ENCODE data around the gene HECW1.
A peak's percentile ranks its signal among the peaks of the same experiment; 100 is the strongest.

Gene HECW1

DNA sequence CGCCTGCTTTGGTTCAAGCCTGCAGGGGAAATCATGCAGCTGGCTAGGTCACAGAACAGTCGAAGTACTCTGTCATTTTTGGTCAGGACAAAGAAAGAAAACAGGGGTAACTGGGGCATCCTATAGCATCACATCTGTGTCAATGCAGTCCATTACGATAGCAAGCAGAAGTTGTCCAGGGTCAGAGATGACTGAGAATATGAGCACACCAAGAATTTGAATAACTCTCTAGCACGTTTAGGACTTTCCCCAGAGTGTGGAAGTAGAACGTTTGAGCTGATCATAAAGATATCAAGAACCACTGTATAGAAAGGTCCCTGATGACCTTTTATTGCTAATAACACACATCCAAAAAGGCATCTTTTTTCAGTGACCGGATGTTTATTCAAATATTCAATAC, 12.7 kb upstream of the HECW1 start:
- in situ Hi-C loops (cut with MboI; ENCODE audit: low sequenced_read_pairs): no loop called here
- H3K4me3 ChIP-seq: no peak overlapping the region
- no peaks in the 10 kb centered on the region for H3K36me3 ChIP-seq (replicated peaks)
- H3K9me3 ChIP-seq: no peaks in the 10 kb centered on the region
- no peaks in the 10 kb centered on the region for H3K4me1 ChIP-seq
- DNase-seq (ENCODE audit: low spot score in 2 of 2): no peak
- H3K27me3 ChIP-seq (ENCODE audit: low read depth): no peaks in the 10 kb centered on the region

DNA sequence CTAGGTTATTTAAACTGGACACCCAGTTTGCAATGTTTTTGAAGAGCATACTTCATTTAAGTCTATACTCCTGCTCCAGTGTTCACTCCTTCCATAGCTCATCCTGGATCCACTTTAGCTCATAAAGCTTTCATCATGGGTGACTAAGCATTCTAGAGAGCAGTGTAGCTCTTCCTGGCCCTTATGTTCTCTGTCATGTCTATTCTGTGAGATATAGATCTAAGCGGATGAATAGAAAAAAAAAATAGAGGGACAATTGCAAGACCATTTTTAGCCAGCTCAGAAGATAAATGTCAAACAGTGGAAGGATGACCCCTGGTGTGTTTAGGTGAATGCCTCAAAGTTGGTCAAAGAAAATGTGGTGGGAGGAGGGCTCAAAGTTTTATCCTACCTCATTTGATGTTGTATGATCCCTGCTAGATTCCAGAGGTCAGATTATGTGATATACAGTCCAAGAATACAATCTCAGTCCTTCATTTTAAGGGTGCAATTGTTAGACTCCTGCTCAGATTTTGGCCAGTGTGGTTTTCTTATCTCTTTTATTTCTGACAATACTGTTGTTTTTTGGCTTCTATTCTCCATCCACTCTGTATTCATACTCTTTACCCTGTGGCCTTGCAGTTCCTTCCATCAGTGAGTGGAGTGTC, 7.5 kb upstream of the HECW1 start:
- H3K9me3 ChIP-seq: no peaks in the 10 kb centered on the region
- H3K27me3 ChIP-seq (ENCODE audit: low read depth): peaks cover 12% of the 10 kb centered on the region; the same call in 1 of the 2 replicates
- H3K36me3 ChIP-seq (replicated peaks): no peaks in the 10 kb centered on the region
- no peak for DNase-seq (ENCODE audit: low spot score in 2 of 2)
- H3K4me1 ChIP-seq: no peaks in the 10 kb centered on the region
- in situ Hi-C loops (cut with MboI; ENCODE audit: low sequenced_read_pairs): no loop called here
- H3K4me3 ChIP-seq: no peak overlapping the region

DNA sequence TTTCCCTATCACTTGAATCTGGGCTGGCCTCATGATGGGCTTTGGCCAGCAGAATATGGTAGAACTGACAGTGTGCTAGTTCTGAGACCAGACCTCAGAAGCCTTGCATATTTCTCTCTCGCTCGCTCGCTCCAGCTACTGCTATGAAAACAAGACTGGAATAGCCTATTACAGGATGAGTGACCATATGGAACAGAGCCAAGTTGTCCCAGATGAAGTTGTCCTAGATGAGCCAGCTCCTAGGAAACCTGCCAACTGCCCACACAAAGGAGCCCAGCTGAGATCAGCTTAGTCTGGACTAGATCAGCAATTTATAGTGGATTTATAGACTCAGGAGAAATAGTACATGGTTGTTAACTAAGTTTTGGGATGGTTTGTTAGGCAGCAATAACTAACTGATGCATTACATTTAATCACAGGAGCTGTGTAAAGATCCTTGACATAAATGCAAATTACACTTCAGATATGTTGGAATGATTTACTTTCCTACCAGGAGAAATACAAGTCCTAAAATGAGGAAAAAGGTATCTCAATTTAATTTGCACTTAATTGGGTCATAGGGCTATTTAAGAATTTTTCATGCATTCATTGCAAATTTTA, 6.8 kb upstream of the HECW1 start:
- in situ Hi-C loops (cut with MboI; ENCODE audit: low sequenced_read_pairs): no loop called here
- Histone ChIP-seq H3K36me3 (replicated peaks) (no peaks in the 10 kb centered on the region), H3K27me3 (ENCODE audit: low read depth) (peaks cover 12% of the 10 kb centered on the region; the same call in 1 of the 2 replicates), H3K4me3 (no peak overlapping the region), H3K4me1 (no peaks in the 10 kb centered on the region), H3K9me3 (no peaks in the 10 kb centered on the region)
- no peak for DNase-seq (ENCODE audit: low spot score in 2 of 2)

DNA sequence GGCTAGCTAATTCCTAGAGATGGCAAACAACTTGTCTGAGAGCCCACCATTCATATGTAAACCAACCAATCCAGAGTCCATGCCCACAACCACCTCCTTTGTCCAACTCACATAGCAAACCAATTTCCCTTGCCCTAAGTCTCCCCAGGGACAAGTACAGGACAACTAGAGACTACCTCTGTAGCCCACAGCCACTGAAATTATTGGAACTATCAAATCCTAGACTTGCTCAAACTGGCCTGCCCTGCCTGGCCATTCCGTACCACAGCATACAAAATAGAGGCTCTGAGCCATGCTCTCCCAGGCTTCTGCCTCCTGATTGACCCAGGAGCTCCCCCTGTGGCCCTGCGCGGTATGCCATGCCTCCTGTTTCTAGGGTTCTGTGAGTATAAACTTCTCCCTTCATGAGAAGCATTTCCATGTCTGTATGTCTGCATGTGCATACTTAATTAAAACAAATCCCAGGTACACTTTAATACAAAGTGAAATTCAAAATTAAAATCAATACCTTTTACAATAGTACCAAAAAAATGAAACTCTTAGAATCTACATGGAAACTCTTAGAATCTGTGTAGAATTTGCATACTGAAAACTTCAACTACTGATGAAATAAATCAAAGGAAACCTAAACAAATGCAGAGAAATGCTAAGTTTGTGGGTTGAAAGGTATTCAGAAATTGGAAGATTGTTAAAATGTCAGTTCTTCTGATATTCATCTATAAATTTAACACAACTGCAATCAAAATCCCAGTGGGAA, 4.0 kb upstream of the HECW1 start:
- no peaks in the 10 kb centered on the region for H3K36me3 ChIP-seq (replicated peaks)
- H3K4me1 ChIP-seq: no peaks in the 10 kb centered on the region
- no peak overlapping the region for H3K4me3 ChIP-seq
- H3K27me3 ChIP-seq (ENCODE audit: low read depth): peaks cover 38% of the 10 kb centered on the region
- no peaks in the 10 kb centered on the region for H3K9me3 ChIP-seq
- peak; percentile 42 to 85 for DNase-seq (ENCODE audit: low spot score in 2 of 2)
- in situ Hi-C loops (cut with MboI; ENCODE audit: low sequenced_read_pairs): no loop called here

DNA sequence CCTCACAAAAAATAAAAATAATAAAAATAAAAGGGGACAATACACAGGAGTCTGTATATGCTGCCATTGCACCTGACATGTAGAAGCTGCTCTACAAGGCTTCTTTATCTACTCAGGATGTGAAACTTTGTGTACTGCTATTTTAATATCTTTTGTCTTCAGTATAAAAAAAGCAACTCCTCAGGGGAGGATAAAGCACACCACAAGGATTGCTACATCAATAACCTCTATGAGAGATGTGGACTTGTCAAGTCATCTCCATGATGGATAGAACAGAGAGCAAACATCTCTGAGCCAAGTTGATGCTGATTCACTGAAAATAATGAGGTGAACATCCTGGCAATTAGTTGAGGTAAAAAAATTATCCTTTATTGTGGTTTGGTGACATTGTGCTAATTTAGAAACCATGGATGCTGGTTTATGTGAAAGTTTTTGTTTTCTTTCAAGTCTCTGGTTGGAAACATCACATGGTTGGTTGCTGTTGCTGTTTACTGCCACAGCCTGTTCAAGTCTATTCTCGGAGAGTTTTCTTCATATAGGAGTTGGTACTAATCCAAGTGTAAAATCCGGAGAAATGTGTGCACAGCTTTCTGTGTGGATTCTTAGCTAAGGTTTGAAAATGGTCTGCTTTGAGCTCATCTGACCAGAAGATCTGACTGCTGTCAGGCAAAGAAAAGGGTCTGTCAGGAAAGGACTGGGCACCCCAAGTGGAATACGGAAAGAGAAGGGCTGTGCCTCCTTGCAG, 1.5 kb upstream of the HECW1 start:
- Histone ChIP-seq H3K4me1 (no peaks in the 10 kb centered on the region), H3K36me3 (replicated peaks) (no peaks in the 10 kb centered on the region)

DNA sequence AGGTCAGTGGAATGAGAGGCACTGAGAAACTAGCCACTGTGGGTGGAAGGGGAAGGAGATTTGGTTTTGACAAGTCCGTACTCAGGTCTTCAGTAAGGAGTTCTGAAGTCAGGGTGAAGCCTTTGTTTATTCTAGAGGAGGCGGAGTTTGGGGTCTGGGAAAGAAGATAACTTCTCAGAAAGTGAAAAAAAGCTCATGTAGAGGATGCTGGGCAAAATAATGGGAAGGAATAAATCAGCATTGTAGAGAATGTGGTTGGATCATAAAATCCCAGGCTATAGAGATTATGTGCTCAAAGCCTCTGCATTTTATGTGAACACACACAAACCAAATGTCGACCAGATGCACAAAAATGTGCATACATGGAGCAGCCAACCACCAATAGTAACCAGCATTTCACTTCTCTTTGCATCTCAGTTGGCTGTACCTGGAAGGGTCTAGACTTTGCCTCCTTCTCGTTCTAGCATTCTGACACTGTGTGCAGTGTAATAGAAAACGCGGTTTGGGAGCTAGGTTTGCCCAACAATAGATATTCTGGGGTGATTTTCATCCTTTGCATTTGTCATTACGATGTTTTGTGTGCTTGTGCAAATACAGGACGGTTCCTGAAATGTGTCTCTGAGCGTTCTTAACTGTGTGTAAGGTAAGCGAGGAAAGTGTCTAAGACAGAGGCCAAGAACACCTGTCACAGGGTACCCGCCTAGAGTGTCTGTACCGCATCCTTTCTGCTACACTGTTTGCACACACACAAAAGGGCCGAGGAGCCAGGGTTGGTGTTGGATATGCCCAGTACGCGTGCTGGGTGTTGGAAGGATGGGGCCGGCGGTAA, 603 bp upstream of the HECW1 start:
- DNase-seq (ENCODE audit: low spot score in 2 of 2): no peak
- peaks cover 70% of the 10 kb centered on the region for H3K27me3 ChIP-seq (ENCODE audit: low read depth)
- H3K4me3 ChIP-seq: no peak overlapping the region
- no peaks in the 10 kb centered on the region for H3K36me3 ChIP-seq (replicated peaks)
- in situ Hi-C loops (cut with MboI; ENCODE audit: low sequenced_read_pairs): no loop called here
- no peaks in the 10 kb centered on the region for H3K4me1 ChIP-seq
- H3K9me3 ChIP-seq: no peaks in the 10 kb centered on the region

More for the DNA sequence above, 1.5 kb upstream of the HECW1 start:
- no peaks in the 10 kb centered on the region for H3K9me3 ChIP-seq
- DNase-seq (ENCODE audit: low spot score in 2 of 2): no peak
- in situ Hi-C loops (cut with MboI; ENCODE audit: low sequenced_read_pairs): no loop called here
- peaks cover 62% of the 10 kb centered on the region for H3K27me3 ChIP-seq (ENCODE audit: low read depth)
- no peak overlapping the region for H3K4me3 ChIP-seq

DNA sequence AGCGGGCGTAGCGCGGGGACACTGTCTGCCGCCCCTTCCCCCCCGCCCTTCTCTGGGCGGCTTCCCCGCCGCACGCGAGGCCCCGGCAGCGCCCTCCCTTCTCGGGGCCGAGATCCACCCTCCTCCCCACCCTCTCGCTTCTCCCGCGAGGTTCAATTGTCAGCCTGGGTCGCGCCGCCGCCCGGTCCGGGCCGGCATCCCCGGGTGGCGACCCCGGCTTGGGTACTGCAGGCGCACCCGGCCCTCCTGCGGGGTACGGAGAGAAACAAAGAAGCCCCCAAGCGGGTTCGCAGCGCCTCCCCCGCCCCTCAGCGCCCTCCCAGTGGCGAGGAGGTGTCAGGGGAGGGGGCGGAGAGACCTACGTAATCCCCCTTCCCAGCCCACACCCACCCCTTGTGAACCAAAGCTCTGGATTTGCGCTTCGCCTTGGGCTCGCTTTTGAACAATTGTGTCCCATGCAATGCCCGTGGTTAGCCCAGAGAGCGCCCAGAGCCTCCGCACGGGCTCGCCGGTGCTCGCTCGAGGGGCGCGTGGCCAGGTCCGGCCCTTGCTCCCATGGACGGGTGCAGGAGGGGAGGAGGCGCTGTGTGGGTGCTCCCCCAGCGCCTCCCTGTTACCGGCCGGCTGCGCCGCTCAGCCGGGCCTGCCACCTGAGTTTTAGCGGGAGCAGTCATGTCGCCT, 634 bp downstream of the HECW1 start:
- Histone ChIP-seq H3K36me3 (replicated peaks) (no peaks in the 10 kb centered on the region), H3K4me3 (peak overlapping the region; percentile 26), H3K9me3 (no peaks in the 10 kb centered on the region), H3K4me1 (no peaks in the 10 kb centered on the region), H3K27me3 (ENCODE audit: low read depth) (peaks cover 80% of the 10 kb centered on the region)
- in situ Hi-C loops (cut with MboI; ENCODE audit: low sequenced_read_pairs): no loop called here
- peak; percentile 13 to 28 for DNase-seq (ENCODE audit: low spot score in 2 of 2)

DNA sequence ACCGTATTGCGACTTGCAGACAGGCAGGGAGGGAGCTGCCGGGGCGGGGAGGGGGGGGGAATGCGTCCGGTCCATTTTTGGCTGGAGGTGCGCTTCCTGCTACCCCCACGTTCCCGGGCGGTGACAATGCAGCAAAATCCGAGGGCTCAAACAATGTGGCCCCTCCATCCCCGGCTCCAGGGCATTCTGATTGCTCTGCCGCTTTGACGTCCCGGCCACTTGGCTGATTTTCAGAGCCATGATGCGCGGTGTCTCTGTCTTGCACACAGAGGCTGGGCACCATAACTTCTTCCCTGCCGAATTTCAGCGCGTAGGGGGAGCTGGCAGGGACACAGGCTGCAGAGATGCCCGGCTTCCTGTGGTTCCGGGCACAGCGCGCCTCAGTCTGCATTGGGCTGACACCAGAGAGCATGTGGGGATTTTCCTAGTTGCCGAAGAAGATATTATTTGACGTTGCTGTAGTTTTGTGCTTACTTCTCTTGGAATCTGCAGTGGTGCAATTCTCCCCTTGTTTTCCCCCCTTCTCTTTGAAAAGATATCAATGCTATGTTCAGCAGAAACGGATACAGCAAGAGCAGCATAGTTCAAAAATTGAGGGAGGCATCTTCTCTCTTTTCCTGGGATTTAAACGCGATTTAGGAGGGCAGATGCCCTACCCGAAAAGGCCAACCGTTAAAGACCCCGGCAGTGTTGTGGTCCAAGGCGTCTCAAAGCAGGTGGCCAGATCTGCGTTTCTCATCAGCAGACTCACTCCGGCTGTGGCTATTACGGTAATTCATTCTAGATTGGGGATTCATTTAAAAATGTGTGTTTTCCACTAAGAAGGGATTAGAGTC, 1.4 kb downstream of the HECW1 start:
- peaks cover 86% of the 10 kb centered on the region for H3K27me3 ChIP-seq (ENCODE audit: low read depth)
- in situ Hi-C loops (cut with MboI; ENCODE audit: low sequenced_read_pairs): no loop called here
- peak in 1 of 2 experiments; percentile 8 for DNase-seq (ENCODE audit: low spot score in 2 of 2)

DNA sequence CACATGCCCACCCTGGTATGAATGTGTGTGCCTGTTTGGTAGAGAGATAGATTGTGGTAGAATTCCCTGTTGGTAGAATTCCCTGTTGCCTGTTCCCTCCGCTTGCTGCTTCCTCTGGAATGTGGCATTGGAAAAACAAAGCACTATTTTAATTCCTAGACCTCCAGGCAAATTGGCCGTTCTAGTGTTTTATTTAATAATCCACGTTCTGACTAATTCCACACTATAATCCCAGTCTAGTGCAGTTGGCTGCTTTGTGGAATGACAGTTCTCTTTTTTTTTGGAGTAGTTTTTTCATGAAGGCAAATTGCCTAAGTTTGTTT, 2.0 kb downstream of the HECW1 start:
- Histone ChIP-seq H3K36me3 (replicated peaks) (no peaks in the 10 kb centered on the region), H3K27me3 (ENCODE audit: low read depth) (peaks cover 87% of the 10 kb centered on the region), H3K9me3 (no peaks in the 10 kb centered on the region), H3K4me3 (no peak overlapping the region), H3K4me1 (no peaks in the 10 kb centered on the region)
- in situ Hi-C loops (cut with MboI; ENCODE audit: low sequenced_read_pairs): no loop called here
- DNase-seq (ENCODE audit: low spot score in 2 of 2): no peak

More for the DNA sequence above, 1.4 kb downstream of the HECW1 start:
- no peaks in the 10 kb centered on the region for H3K9me3 ChIP-seq
- H3K36me3 ChIP-seq (replicated peaks): no peaks in the 10 kb centered on the region
- H3K4me3 ChIP-seq: peak overlapping the region; percentile 26
- H3K4me1 ChIP-seq: no peaks in the 10 kb centered on the region

DNA sequence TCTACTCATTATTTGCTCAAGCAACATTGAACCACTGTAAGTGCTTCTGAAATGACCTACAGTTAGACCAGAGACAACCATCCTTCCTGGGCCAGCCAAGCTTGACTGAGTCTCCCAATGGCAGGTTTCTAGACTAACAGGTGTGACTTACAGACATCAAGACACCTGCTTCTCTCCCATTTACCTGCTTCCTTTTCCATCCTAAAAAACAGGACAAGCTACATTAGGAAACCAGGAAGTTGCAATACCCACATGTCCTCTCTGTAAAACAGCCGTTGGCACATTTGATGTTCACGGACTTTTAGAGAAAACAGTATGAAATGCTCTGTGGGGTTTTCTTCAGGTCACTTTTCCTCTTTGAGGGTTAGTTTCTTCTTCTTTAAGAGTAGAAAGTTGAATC, 4.0 kb downstream of the HECW1 start:
- no peak for DNase-seq (ENCODE audit: low spot score in 2 of 2)
- Histone ChIP-seq H3K4me3 (no peak overlapping the region), H3K4me1 (no peaks in the 10 kb centered on the region), H3K36me3 (replicated peaks) (no peaks in the 10 kb centered on the region), H3K9me3 (no peaks in the 10 kb centered on the region), H3K27me3 (ENCODE audit: low read depth) (peaks cover 77% of the 10 kb centered on the region)
- in situ Hi-C loops (cut with MboI; ENCODE audit: low sequenced_read_pairs): no loop called here

DNA sequence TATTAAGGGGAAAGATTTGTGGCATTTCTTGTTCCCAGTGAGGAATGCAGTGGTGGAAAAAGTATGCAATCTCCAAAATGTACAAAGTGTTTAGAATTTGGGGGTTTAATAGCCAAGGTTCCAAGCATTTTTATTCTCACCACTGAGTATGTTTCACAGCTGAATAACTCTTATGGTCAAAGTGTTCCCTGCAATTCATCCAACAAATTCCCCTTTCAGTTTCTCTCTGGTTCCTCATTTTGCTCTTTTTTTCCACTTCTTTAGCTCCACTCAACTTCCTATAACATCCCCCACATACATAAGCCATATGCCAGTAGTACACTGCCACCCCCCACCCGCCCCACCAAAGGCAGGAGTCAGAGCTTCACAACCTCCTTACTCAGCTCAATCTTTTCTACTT, 4.6 kb downstream of the HECW1 start:
- no peak for DNase-seq (ENCODE audit: low spot score in 2 of 2)
- Histone ChIP-seq H3K27me3 (ENCODE audit: low read depth) (peaks cover 75% of the 10 kb centered on the region), H3K4me3 (no peak overlapping the region), H3K9me3 (no peaks in the 10 kb centered on the region), H3K4me1 (no peaks in the 10 kb centered on the region), H3K36me3 (replicated peaks) (no peaks in the 10 kb centered on the region)
- in situ Hi-C loops (cut with MboI; ENCODE audit: low sequenced_read_pairs): no loop called here

DNA sequence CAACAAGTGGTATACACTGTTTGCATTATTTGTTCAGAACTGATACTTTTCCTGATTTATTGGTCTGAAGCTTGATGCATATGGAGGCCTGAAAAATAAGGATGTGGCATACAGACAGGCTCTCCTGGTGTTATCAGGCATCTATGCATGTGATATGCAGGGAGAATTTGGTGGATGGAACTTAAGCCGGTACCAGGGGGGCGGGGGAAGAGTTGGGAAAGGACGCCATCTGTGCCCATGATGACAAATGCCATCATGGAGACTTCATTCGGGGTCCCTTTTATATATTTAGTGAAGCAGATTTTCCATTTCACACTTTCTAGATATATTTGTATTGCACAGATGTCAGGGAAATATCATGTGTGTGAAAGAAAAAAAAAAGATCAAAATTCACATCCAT, 5.4 kb downstream of the HECW1 start:
- no peaks in the 10 kb centered on the region for H3K4me1 ChIP-seq
- H3K9me3 ChIP-seq: no peaks in the 10 kb centered on the region
- H3K4me3 ChIP-seq: no peak overlapping the region
- peaks cover 77% of the 10 kb centered on the region for H3K27me3 ChIP-seq (ENCODE audit: low read depth)
- no peaks in the 10 kb centered on the region for H3K36me3 ChIP-seq (replicated peaks)
- no peak for DNase-seq (ENCODE audit: low spot score in 2 of 2)
- in situ Hi-C loops (cut with MboI; ENCODE audit: low sequenced_read_pairs): no loop called here

Measured in HAP-1 (cell line).